WTC11 (cell line): ENCODE measurements around the gene SLC26A8.

Experiments used
- CREB1 ChIP-seq: sonication (generic); formaldehyde crosslinking; IDR thresholded peaks from 2 replicates; pipeline ENCODE4 v1.8.0; 2023; ENCODE audit warnings: mild to moderate bottlenecking, missing genetic modification reagents
- ELF4 ChIP-seq: sonication (generic); formaldehyde crosslinking; IDR thresholded peaks from 2 replicates; pipeline ENCODE4 v1.8.1; 2022; ENCODE audit warnings: low read depth, mild to moderate bottlenecking, moderate library complexity, missing genetic modification reagents
- KAT7 ChIP-seq: sonication (generic); formaldehyde crosslinking; IDR thresholded peaks from 2 replicates; pipeline ENCODE4 v1.8.1; 2023; ENCODE audit warnings: missing genetic modification reagents, mild to moderate bottlenecking, borderline replicate concordance
- TEAD4 ChIP-seq: sonication (generic); formaldehyde crosslinking; IDR thresholded peaks from 2 replicates; pipeline ENCODE4 v1.8.0; 2022; ENCODE audit warnings: mild to moderate bottlenecking, missing genetic modification reagents
- TF ChIP-seq, protein P1 (sequence below): fragments of 200-600 bp; IDR thresholded peaks from 2 replicates; pipeline ENCODE4 v1.8.0; 2022; ENCODE audit warnings: antibody characterized with exemption
- TF ChIP-seq, protein P2 (sequence below): sonication (generic); formaldehyde crosslinking; IDR thresholded peaks from 2 replicates; pipeline ENCODE4 v1.8.1; 2023; ENCODE audit warnings: mild to moderate bottlenecking, missing genetic modification reagents, moderate library complexity
- TF ChIP-seq, protein P3 (sequence below): sonication (generic); formaldehyde crosslinking; IDR thresholded peaks from 2 replicates; pipeline ENCODE4 v1.8.0; 2022; ENCODE audit warnings: mild to moderate bottlenecking, missing genetic modification reagents
- TF ChIP-seq, protein P4 (sequence below): fragments of 250-450 bp; sonication (Bioruptor Pico); conservative IDR thresholded peaks from 2 replicates; pipeline ENCODE4 v1.9.0; 2021; ENCODE audit warnings: mild to moderate bottlenecking

DNA sequence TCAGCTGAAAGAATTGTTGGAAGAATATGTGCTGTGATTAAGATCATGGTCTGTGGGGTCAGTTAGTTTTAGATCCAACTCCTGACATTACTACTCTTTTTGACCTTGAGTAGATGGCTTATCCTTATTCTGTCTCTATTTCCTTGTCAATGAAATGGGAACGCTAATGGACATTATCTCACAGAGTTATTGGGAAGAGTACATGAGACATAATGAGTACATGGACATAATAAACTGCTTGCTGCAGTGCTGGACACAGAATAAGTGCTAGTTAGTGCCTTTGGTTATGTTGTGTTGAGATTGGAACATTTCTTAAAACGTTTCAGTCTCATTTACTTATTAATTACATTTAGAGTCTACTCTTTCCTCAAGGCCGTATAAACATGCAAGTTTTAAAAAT lies 45.8 kb upstream of the SLC26A8 start:
- TF ChIP-seq, protein P1, sequence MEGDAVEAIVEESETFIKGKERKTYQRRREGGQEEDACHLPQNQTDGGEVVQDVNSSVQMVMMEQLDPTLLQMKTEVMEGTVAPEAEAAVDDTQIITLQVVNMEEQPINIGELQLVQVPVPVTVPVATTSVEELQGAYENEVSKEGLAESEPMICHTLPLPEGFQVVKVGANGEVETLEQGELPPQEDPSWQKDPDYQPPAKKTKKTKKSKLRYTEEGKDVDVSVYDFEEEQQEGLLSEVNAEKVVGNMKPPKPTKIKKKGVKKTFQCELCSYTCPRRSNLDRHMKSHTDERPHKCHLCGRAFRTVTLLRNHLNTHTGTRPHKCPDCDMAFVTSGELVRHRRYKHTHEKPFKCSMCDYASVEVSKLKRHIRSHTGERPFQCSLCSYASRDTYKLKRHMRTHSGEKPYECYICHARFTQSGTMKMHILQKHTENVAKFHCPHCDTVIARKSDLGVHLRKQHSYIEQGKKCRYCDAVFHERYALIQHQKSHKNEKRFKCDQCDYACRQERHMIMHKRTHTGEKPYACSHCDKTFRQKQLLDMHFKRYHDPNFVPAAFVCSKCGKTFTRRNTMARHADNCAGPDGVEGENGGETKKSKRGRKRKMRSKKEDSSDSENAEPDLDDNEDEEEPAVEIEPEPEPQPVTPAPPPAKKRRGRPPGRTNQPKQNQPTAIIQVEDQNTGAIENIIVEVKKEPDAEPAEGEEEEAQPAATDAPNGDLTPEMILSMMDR, result no peak
- TF ChIP-seq TEAD4 (no peak), CREB1 (CRISPR knock-in tag) (no peak), KAT7 (CRISPR knock-in tag) (no peak), ELF4 (CRISPR knock-in tag) (no peak)
- TF ChIP-seq, protein P2, sequence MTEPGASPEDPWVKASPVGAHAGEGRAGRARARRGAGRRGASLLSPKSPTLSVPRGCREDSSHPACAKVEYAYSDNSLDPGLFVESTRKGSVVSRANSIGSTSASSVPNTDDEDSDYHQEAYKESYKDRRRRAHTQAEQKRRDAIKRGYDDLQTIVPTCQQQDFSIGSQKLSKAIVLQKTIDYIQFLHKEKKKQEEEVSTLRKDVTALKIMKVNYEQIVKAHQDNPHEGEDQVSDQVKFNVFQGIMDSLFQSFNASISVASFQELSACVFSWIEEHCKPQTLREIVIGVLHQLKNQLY (CRISPR knock-in tag), result no peak
- TF ChIP-seq, protein P3, sequence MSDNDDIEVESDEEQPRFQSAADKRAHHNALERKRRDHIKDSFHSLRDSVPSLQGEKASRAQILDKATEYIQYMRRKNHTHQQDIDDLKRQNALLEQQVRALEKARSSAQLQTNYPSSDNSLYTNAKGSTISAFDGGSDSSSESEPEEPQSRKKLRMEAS (CRISPR knock-in tag), result no peak
- TF ChIP-seq, protein P4, sequence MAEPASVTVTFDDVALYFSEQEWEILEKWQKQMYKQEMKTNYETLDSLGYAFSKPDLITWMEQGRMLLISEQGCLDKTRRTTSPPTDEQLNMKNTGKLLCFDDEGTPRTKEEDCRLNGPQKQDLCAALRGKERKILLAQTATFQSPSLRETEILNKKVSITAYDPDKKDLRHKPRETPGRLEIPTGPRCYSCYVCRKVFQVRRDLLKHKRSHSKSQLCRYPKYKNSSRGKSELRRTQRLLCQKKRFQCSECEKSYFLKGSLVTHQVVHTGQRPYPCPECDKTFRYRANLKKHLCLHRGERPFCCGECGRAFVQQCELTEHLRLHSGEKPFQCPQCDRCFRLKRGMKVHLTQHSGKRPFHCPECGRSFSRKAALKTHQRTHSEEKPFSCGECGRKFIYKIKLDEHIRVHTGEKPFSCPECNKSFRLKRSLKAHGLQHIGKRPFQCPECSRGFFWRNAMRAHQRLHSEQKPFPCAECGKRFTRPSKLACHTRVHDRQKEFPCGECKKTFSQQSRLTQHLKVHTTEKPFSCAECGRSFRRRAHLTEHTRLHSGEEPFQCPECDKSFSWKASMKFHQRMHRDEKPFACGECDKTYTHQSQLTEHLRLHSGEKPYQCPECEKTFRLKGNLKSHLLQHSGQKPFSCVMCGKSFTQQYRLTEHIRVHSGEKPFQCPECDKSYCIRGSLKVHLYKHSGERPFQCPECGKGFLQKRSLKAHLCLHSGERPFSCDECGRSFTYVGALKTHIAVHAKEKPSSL (CRISPR knock-in tag), result no peak
